Left lung (tissue), 10 donors: ENCODE measurements around the gene WWOX. TPM values are rescaled to one million over a fixed set of nuclear protein-coding genes. Genes with fewer than 3 reads are reported as not detected.

Experiments used
- ATAC-seq: fragments of 200-7000 bp; cut with Tn5 transposase; one replicate; pipeline ENCODE4 v1.9.1; 2020; ENCODE audit warnings: moderate library complexity
- DNase-seq, 4 donors: peaks; one replicate each; pipeline ENCODE4 v3.0.0-alpha.2; 2013 to 2020
- H3K27ac ChIP-seq, 2 donors: fragments of 200-600 bp; sonication (generic) in 1 of 2; one replicate each; pipeline versions ENCODE4 v1.5.0 to v1.8.0; 2020 to 2021
- H3K27me3 ChIP-seq, 2 donors: fragments of 200-600 bp; sonication (generic) in 1 of 2; one replicate each; pipeline versions ENCODE4 v1.5.0 to v1.8.0; 2020 to 2021
- H3K36me3 ChIP-seq, 2 donors: fragments of 200-600 bp; sonication (generic) in 1 of 2; one replicate each; pipeline versions ENCODE4 v1.5.0 to v1.8.0; 2020 to 2021
- H3K4me1 ChIP-seq, 2 donors: fragments of 200-600 bp; one replicate each; pipeline ENCODE4 v1.8.0; 2021
- H3K4me3 ChIP-seq, 2 donors: fragments of 200-600 bp; sonication (generic) in 1 of 2; one replicate each; pipeline versions ENCODE4 v1.5.0 to v1.8.0; 2020 to 2021; ENCODE audit warnings: mild to moderate bottlenecking in 1 of 2
- H3K9me3 ChIP-seq, 2 donors: fragments of 200-600 bp; sonication (generic) in 1 of 2; one replicate each; pipeline versions ENCODE4 v1.5.0 to v1.8.0; 2020 to 2021
- CTCF ChIP-seq, 2 donors: fragments of 200-600 bp; sonication (generic) in 1 of 2; IDR thresholded peaks; one replicate each; pipeline versions ENCODE4 v1.5.0 to v1.8.0; 2021; ENCODE audit warnings: antibody characterized with exemption in 2 of 2
- intact Hi-C, 2 donors: fragments of 100-400 bp; cut with DNase I; formaldehyde crosslinking; loops; one replicate each; pipeline versions ENCODE4 v1.11.2 to v1.14.2; 2022
- polyA plus RNA-seq, 6 donors: library from polyadenylated mRNA; unstranded; fragments of 120-200 nt; gene quantifications; one replicate each; pipeline ENCODE4 v1.2.1, GENCODE V29; 2013; ENCODE audit not compliant: insufficient read length in 6 of 6
- total RNA-seq, 2 donors: library from RNA; stranded (reverse); fragmentation: NEBNext Ultra II Directional; extraction: Animal tissue kit (Norgen Biotek cat#: 25700); gene quantifications; one replicate each; pipeline ENCODE4 v1.2.1, GENCODE V29; 2021
- donor health status: DM: no; HTN: yes; CAD: no.
- donor health status: DM: no; HTN: no; CAD: no.

The WWOX gene
- total and polyA plus RNA-seq, 8 donors, result 17.2 to 40.3 (median 30.8) TPM

- H3K27me3 ChIP-seq, result no peaks in the 10 kb centered on the region
- H3K36me3 ChIP-seq, result no peaks in the 10 kb centered on the region
- no peak for TF ChIP-seq CTCF (IDR thresholded peaks at IDR 0.05)
- no peaks in the 10 kb centered on the region for H3K9me3 ChIP-seq
- intact Hi-C loops, result no loop called here
- no peak for ATAC-seq
- DNase-seq, result no peak
- no peaks in the 10 kb centered on the region for H3K4me1 ChIP-seq
- H3K4me3 ChIP-seq, result no peak overlapping the region
- no peak overlapping the region for H3K27ac ChIP-seq
Observed at GRCh38 chr16:78436023-78436422, 336.6 kb downstream of the WWOX start.

GRCh38 chr16:78436846-78437245 is 337.4 kb downstream of the WWOX start:
- no peaks in the 10 kb centered on the region for H3K4me1 ChIP-seq
- no peaks in the 10 kb centered on the region for H3K36me3 ChIP-seq
- no peak overlapping the region for H3K27ac ChIP-seq
- no peak for TF ChIP-seq CTCF (IDR thresholded peaks at IDR 0.05)
- intact Hi-C loops, result no loop called here
- H3K9me3 ChIP-seq, result no peaks in the 10 kb centered on the region
- H3K4me3 ChIP-seq, result no peak overlapping the region
- no peaks in the 10 kb centered on the region for H3K27me3 ChIP-seq
- ATAC-seq (no peak), DNase-seq (no peak)

GRCh38 chr16:78437352-78437968 is 338.0 kb downstream of the WWOX start:
- Histone ChIP-seq H3K27me3 (no peaks in the 10 kb centered on the region), H3K27ac (no peak overlapping the region), H3K36me3 (no peaks in the 10 kb centered on the region), H3K4me3 (no peak overlapping the region), H3K4me1 (no peaks in the 10 kb centered on the region), H3K9me3 (no peaks in the 10 kb centered on the region)
- peak; percentile 79 to 91 for TF ChIP-seq CTCF (IDR thresholded peaks at IDR 0.05)
- DNase-seq (peak in 1 of 4 donors; percentile 30), ATAC-seq (peak; percentile 69)
- intact Hi-C loops, result no loop called here

- no peak overlapping the region for H3K4me3 ChIP-seq
- no peaks in the 10 kb centered on the region for H3K4me1 ChIP-seq
- ATAC-seq (no peak), DNase-seq (no peak)
- intact Hi-C loops, result no loop called here
- no peaks in the 10 kb centered on the region for H3K36me3 ChIP-seq
- no peaks in the 10 kb centered on the region for H3K9me3 ChIP-seq
- H3K27me3 ChIP-seq, result no peaks in the 10 kb centered on the region
- no peak overlapping the region for H3K27ac ChIP-seq
- TF ChIP-seq CTCF (IDR thresholded peaks at IDR 0.05), result no peak
Observed at GRCh38 chr16:78438219-78438618, 338.8 kb downstream of the WWOX start.

- H3K27me3 ChIP-seq, result no peaks in the 10 kb centered on the region
- no peaks in the 10 kb centered on the region for H3K9me3 ChIP-seq
- no peak overlapping the region for H3K4me3 ChIP-seq
- H3K36me3 ChIP-seq, result no peaks in the 10 kb centered on the region
- TF ChIP-seq CTCF (IDR thresholded peaks at IDR 0.05), result no peak
- DNase-seq, result no peak
- ATAC-seq, result no peak
- no peak overlapping the region for H3K27ac ChIP-seq
- intact Hi-C loops, result no loop called here
- no peaks in the 10 kb centered on the region for H3K4me1 ChIP-seq
Observed at GRCh38 chr16:78438632-78439031, 339.2 kb downstream of the WWOX start.
